Hematopoietic multipotent progenitor cell (in vitro differentiated cells): Measurements from ENCODE around the gene CPNE2. TPM values are rescaled to one million over a fixed set of nuclear protein-coding genes. Genes with fewer than 3 reads are reported as not detected.
A peak's percentile ranks its signal among the peaks of the same experiment; 100 is the strongest.

Source experiments
- DNase-seq, 3 donors: peaks; one replicate each; pipeline ENCODE4 v3.0.0-alpha.2; 2011 to 2015; ENCODE audit warnings: low read depth in 2 of 3, low spot score in 2 of 3
- total RNA-seq: library from RNA; depleted of rRNA; stranded (reverse); fragments of >200 nt; gene quantifications from one replicate; pipeline ENCODE4 v1.2.3, GENCODE V29; 2012

The CPNE2 gene
- total RNA-seq, 1 donor: 33.1 TPM

DNA sequence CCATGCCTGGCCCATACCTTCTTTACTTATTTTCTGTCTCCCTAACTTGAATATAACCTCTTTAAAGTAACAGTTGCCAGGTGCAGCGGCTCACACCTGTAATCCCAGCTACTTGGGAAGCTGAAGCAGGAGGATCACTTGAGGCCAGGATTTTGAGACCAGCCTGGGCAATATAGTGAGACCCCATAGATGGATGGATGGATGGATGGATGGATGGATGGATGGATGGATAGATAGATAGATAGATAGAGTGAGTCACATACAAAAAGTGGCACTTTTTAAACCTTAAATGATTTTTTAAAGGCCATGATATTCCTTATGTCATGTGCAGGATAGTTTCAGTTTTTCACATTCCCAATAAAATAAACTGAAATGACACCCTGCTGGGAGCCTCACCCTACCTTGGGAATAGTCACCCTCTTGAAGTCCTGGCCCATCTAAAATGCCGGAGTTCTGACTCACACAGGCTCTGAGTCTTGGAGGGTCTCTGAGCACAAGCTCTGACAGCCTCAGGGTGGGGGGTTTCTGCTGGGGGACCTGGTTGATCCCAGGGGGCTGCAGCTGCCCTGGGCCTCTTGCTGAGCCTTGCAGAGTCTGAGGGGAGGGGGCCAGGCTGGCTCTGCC lies 26.2 kb downstream of the CPNE2 start:
- no peak for DNase-seq

DNA sequence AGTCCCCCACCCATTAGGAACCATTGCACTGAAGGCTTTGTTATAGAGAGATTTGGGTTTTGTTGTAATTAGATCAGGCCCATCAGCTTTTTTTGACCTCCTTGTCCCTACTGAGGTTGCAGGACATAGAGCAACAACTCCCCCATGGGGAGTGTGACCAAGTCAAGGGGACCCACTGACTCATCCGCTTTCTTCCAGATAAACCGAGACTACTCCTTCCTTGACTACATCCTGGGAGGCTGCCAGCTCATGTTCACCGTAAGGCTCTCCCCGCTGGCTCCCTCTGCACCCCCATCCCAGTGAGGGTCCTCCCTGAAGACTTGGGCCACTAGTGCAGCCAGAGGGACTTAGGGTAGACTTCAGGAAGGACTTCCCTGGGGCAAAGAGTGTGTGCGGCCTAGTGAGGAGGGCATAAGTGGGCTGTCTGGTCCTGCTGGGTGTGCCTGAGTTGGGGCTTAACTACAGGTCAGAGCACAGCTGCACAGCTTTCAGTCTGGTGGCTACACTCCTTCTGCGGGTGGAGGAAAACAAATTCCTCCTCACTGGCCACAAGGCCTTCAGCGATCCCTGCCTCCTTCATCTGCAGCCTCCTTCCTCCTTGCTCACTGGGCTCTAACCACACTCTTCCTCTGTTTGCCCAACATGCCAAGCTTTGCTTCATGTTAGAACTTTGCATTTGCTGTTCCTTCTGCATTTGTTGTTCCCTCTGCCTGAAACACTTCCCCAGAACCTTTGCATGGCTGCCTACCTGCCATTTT lies 31.0 kb downstream of the CPNE2 start:
- DNase-seq: no peak

DNA sequence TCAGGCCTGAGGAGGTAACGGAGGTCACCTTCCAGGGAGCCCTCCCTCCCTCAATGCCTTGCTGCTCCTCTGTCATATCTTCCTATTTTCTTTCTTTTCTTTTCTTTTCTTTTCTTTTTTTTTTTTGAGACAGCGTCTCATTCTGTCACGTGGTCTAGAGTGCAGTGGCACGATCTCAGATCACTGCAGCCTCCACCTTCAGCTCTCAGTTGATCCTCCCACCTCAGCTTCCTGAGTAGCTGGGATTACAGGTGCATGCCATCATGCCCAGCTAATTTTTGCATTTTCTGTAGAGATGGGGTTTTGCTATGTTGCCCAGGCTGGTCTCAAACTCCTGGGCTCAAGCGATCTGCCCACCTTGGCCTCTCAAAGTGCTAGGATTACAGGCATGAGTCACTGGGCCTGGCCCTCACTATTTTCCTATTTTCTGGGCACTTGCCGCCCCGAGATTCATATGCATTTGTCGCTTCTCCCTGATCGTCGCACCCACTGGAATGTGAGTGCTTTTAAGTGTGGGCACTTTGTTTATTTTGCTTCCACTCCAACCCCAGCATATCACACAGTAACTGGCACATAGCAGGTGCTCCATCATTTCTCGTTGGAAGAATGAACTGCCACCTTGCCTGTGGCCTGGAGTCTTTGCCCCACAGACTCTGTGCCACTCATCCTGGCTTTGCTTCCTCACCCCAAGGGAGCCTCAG lies 31.7 kb downstream of the CPNE2 start:
- no peak for DNase-seq

DNA sequence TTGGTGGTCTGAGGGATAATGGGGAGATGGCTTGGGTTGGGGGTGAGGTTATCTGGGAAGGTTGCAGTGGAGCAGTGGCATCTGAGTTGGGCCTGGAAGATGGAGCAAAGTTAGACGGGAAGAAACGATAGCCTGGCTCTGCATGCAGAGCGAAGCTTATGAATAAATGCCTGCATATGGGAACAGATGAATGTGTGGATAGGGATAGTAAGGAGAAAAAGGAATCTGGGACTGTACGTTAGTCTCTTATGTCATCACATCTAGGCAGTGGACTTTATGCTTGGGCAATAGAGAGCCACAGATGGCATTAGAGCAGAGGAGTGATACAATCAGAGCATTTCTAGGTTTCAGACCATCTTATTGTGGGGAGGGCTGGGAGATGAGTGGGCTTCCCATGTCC lies 33.0 kb downstream of the CPNE2 start:
- DNase-seq: no peak

DNA sequence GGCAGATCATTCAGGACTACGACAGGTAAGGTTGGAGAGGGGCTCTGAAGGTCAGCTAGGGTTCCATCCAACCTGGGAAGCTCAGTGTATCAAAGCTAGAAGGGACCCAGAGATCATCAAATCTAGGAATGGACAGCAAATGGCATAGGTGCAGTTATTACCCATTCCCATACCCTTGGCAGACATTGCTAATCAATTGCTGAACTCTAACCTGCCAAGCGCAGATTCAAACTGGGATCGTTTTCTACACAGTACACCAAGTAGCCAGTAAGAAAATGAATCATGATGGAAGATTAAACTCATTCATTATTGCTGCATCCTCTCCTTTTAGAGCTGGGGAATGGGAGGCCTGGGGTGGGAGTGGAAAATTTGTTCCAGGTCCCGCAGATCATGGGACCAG lies 33.6 kb downstream of the CPNE2 start:
- DNase-seq: no peak

DNA sequence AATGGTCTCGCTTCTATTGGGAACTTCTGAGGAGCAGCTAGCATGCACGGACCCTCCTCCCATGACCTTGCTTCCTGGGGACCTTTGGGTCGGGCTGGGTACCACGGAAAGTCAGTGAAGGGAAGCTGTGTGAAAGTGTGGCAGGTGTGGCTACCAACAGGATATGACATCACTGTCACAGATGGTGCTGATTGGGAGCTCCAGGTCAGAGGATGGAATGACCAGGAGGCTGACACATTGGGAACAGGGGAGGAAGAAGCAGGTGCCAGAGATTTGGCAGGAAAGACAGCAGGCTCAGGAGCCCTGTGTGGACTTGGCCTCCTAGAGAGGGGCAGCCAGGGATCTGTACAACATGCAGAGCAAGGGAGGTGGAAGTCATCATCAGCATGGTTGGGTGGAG lies 34.0 kb downstream of the CPNE2 start:
- DNase-seq: no peak

DNA sequence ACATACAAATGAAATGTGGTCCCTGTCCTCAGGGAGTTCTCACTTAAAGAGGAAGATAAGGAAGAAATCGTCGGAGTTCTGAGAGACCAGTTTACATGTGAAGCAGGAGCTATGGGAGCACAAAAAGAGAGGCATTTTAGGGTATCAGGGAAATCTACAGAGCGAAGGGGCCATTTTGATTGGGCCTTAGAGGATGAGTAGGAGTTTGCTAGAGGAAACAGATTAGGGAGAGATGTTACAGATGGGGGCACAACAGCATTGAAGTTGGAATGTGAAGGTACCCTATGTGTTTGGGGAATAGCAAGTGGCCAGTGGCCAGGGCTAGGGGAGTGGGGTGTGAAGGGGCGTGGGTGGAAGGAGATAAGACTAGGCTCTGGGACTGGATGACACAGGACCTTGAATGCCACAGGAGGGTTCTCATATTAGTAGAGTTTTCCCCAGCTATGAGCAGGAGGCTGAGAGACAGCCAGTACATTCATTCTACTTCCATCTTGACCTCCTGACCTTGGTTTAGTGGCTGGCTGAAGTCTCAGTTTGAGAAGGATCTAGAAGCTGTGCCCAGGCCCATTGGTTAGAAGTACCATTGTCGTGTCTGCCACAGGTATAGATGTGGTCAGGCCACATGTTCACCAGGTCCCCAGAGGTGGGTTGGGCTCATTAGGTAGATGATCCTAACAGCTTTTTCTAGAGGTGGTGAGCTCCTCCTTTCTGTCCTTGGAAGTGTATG lies 34.8 kb downstream of the CPNE2 start:
- DNase-seq: no peak

DNA sequence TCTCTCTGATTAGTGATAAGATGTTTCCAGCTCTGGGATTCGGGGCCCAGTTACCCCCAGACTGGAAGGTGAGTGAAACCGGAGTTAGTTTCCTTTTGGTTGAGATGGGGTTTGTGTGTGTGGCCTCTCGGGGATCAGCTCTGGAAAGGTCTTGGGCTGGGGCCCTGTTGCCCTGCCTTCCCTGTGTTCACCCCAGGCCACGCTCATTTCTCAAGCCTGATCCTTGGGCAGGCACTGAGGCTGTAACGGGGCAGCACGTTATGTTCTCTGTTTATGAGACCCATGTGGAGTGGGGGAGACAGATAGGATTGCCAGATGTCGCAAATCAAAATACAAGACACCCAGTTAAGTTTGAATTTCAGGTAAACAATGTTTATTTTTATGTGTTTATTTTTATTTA lies 35.5 kb downstream of the CPNE2 start:
- DNase-seq: no peak

DNA sequence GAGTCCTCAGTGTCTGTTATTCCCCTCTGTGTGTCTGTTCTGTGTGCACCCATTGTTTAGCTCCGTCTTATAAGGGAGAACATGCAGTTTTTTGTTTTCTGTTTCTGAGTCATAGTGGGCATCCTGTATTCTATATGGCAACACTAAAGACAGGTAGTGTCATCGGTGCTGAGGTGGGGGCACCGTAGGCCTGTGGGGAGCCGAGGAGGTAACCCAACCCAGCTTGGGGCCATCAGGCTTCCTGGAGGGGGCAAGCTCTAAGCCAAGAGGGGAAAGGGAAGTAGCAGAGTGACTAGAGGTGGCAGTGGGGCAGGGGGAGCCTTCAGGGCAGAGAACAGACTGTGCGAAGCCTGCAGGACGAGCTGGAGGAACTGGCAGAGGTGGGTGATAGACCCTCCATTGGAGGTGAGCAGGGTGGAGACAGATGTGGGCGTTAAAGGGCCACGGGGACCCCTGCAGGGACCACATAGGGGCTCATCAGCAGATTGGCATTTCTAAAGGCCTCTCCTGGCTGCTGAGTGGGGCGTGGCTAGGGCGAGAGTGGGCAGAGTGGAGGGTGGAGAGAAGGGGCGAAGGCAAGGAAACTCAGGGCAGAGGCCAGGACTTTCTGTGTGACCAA lies 36.5 kb downstream of the CPNE2 start:
- peak in 2 of 3 donors; percentile 37 to 45 for DNase-seq

DNA sequence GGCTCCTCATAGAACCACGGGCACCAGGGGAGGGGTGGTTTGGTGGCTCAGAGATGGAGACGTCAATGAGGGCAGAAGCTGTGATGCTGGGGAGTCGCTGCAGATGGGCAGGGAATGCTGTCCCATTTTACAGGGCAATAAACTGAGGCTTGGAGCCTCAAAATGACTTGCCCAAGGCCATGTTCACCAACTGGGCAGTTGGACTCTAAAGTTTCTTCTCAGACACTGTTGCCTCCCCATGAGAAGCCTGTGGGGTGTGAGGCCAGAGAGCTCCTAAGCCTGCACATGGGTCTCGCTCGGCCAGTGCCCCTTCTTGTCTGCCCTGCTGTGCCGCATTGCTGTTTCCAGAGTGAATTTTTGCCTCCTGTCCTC lies 38.6 kb downstream of the CPNE2 start:
- no peak for DNase-seq

DNA sequence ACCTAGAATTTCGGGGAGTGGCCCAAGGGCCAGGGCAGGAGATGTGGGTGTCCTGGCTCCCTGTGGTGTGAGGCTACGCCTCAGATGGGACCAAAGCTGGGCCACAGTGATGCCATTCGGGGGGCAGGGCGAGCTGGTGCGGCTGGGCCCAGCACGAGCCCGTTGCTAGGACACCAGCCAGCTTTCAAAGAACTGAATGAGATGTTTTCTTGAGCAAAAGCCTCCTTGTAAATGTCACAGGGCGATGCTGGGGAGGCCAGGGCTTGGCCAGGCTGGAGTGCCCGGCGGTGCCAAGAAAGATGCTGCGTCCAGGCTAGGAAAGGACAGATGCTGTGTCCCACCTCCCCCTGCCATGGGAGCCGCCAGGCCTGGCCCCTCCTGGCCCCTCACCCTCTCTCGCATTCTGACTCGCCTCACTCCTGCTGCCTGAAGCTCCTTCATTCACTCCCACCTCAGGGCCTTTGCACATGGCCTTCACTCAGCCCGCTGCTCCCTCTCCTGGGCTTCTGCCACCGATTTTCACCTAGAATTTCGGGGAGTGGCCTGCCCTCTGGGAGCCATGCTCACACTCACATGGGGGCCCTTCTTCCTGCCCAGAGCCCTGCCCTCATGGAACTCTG lies 39.1 kb downstream of the CPNE2 start:
- no peak for DNase-seq

DNA sequence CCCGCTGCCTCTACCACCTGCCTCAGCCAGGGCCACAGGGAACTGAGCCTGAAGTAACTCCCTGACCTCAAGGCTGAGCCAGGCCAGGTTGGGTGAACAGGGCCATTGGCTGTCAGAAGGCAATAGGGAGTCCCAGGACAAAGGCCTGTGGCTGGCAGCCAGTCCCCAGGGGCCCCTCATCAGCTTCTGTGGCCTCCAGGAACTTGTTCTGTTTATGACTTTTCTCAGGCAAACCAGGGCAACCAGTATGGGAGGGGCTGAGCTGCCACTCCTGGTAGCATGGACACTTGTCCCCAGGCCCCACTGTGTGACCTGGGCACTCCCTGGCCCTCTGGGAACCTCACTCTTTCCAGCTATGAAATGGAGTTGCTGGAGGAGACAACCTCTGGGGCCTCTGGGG lies 40.1 kb downstream of the CPNE2 start:
- DNase-seq: no peak

DNA sequence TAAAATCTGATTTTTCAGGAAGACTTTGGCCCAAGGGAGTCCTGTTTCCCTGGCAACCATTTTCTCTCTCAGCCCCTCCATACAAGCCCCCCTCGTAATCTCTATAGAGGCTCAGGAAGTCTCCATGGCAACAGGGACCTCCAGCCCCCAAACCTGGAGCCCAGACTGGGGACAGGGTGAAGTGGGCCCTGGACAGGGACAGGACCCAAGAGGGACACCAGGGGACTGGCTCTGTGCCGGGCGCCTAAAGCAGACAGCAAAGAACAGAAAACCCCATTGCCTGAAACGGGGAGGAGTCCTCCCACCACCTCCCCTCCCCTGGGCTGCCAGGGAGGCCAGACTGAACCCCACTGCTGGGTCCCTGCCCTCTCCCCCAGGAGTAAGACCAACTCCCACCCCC lies 40.6 kb downstream of the CPNE2 start:
- DNase-seq: no peak

DNA sequence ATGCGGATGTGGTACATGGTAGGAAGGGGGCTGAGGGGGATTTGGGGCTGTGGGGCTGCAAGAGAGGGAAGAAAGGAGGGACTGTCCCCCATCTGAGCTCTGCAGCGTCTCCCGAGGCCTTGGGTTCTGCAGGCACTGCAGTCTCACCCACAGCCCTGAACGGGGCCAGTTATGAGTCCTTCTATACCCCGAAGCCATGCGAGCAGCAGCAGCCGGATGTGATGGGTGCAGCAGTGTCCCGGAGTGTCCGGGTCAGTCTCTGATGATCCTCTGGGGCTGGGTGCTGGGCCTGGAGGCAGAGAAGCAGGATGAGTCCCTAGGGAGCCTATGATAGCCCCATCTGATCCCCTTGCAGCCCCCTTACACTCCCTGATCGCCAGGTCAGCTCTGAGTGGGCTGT lies 41.5 kb downstream of the CPNE2 start:
- no peak for DNase-seq

DNA sequence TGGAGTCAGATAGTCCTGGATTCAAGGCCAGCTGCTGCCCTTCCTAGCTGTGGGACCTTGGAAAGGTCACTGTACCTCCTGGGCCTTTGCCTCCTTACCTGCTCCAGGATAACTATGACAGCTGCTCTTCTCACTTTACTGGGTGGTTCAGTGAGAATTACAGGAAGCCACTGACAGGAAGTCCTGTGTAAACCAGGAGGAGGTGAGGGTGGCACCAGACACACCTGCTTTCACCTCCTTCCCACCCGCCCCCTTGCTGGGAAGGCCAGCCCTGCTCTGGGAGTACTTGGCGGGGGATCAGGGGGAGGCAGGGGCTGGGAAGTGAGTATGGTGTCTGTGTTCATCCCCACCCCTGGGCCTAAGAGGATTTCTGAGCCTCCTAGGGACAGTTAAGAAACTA lies 42.6 kb downstream of the CPNE2 start:
- no peak for DNase-seq

DNA sequence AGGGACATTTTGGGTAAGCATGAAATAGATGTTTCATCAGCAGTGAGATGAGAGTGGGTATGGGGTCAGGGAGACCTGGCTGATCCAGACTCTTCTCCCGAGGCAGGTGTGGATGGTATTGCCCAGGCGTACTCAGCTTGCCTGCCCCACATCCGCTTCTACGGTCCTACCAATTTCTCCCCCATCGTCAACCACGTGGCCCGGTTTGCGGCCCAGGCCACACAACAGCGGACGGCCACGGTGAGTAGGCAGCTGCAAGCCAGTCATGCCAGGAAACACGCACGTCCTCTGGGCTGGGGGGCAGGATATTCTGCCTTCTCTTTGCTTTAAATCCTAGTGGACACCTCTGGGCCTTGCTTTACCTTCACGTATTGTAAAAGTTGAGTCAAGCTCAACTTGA lies 44.7 kb downstream of the CPNE2 start:
- no peak for DNase-seq

DNA sequence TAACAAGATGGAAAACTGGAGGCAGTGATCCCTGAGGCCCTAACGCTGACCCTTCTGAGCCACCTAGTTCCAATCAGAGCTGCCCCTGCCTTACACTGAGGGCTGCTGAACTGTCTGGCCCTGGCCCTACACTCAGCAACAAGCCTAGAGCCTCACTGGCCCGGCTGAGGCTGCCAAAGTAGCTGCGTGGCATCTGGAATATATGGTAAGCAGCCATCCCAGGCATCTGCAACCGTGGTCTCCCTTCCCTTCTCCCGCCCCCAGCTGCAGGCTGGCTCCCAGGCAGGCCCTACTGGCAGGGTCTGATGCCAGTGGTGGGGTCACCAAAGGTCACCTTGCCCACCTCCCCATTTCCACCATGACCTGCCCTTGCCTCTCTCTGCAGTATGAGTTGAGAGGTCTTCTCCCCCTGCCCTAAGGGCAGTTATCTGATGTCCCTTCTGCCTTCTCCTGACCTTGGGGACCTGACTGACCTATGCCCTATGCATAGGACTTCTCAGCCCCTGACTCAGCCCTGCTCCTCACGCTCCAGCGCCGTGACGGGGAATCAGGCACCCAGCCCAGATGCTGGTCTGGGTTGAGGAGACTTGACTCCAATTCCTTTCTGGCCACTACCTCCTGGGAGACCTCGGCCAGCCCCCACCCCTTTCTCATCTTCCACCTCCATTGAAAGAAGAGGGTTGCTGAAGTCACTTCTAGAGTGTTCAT lies 45.3 kb downstream of the CPNE2 start:
- DNase-seq: no peak

DNA sequence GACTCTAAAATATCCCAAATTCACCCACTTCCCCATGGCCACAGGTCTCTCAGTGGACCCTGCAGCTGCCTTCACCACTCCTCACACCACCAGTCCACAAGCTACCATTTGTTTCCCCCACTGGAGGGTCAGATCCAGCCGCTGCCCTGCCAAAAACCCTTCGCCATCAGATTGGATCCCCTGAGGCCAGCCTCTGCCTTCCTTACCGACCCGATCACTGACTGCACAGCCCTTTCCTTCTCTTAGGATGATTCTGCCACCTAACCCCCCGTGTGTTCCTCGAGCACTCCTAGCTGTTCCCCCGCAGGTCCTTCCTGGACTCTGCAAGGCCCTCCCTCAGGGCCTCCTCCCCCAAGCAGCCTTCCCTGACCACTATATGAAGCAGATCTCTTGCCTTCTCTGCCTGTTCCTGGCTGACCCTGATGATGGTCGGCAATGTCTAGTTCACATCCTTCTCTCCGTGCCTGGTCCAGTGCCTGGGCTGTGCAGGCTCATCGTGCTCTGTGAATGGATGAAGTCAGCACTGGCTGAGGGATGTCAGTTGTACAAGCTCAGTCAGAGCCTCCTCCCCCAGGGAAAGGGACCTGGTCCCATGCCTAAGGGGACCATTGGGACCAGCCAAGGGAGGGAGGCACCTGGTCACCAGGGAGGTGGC lies 46.0 kb downstream of the CPNE2 start:
- no peak for DNase-seq

DNA sequence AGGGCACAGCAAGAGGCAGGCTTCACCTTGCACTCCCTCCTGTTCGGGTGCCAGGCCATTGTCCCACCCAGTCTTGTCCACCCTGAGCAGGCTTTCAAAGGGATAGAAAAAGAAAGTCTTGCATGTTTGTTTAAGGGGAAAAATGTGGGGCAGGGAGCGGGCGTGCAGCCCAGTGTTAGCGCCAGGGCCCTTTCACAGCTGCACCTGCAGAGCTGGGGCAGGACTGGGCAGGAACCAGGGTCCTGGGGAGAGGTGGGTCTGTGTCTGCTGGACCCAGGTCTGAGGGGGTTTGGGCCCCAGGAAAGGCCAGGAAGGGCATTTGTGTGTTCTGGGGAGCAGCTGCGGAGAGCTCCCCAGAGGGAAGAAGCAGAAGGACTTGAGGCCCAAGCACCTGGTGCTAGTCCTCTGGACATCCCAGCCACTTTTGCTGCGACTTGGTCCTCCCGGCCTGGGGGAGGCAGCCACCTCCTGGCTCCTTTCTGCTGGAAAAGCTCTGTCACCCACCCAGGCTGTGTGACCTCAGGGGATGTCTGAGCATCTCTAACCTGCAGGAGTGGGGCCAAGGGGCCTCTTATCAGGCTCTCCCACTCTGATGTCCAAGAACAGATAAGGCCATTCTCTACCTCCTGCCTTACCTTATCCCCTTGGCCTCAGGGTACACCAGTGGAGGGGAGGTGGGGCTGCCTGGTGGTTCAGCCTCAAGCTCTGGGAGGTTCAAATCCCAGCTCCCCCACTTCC lies 48.7 kb downstream of the CPNE2 start:
- DNase-seq: no peak
